Spleen (tissue), 11 donors: Measurements from ENCODE around the gene ATXN7L1. TPM values are rescaled to one million over a fixed set of nuclear protein-coding genes. Genes with fewer than 3 reads are reported as not detected.
A peak's percentile ranks its signal among the peaks of the same experiment; 100 is the strongest.

Experiments used
- DNase-seq: peaks from one replicate; pipeline ENCODE4 v3.0.0-alpha.2; 2020
- H3K27ac ChIP-seq, 8 donors: fragments of 200-600 bp; sonication (generic) in 7 of 8; 1 replicate in 4 of 8; 2 replicates in 4 of 8; pipeline versions ENCODE4 v1.5.0 to v1.8.0; 2016 to 2021; ENCODE audit warnings: inconsistent platforms in 4 of 8, mild to moderate bottlenecking in 4 of 8, moderate library complexity in 1 of 8
- H3K27me3 ChIP-seq, 7 donors: fragments of 200-600 bp; sonication (generic) in 6 of 7; replicated peaks in 1 of 7; 1 replicate in 4 of 7; 2 replicates in 3 of 7; pipeline versions ENCODE4 v1.5.0 to v1.8.0; 2016 to 2021; ENCODE audit warnings: inconsistent platforms in 3 of 7, mild to moderate bottlenecking in 1 of 7
- H3K36me3 ChIP-seq, 6 donors: fragments of 200-600 bp; sonication (generic) in 5 of 6; 1 replicate in 4 of 6; 2 replicates in 2 of 6; pipeline versions ENCODE4 v1.5.0 to v1.8.0; 2016 to 2021; ENCODE audit warnings: inconsistent platforms in 2 of 6
- H3K4me1 ChIP-seq, 6 donors: fragments of 200-600 bp; sonication (generic) in 5 of 6; 1 replicate in 3 of 6; 2 replicates in 3 of 6; pipeline versions ENCODE4 v1.5.0 to v1.8.0; 2016 to 2021; ENCODE audit warnings: inconsistent platforms in 3 of 6
- H3K4me3 ChIP-seq, 8 donors: fragments of 200-600 bp; sonication (generic) in 7 of 8; 1 replicate in 4 of 8; 2 replicates in 4 of 8; pipeline versions ENCODE4 v1.5.0 to v1.8.0; 2016 to 2021; ENCODE audit warnings: inconsistent platforms in 4 of 8, mild to moderate bottlenecking in 4 of 8, moderate library complexity in 2 of 8
- H3K9me3 ChIP-seq, 8 donors: fragments of 200-600 bp; sonication (generic) in 7 of 8; 1 replicate in 4 of 8; 2 replicates in 4 of 8; pipeline versions ENCODE4 v1.5.0 to v1.8.0; 2016 to 2021; ENCODE audit warnings: inconsistent platforms in 4 of 8
- CTCF ChIP-seq, 11 experiments: fragments of 200-600 bp in 7 of 11; fragments of 450-650 bp in 4 of 11; sonication (generic) in 4 of 11; IDR thresholded peaks in 8 of 11; conservative IDR thresholded peaks in 3 of 11; 1 replicate in 7 of 11; 2 replicates in 4 of 11; pipeline versions ENCODE4 v1.4.0 to v1.8.0; 2016 to 2021; ENCODE audit warnings: antibody characterized with exemption in 11 of 11, inconsistent platforms in 4 of 11, mild to moderate bottlenecking in 1 of 11
- POLR2A ChIP-seq, 3 donors: fragments of 450-650 bp; IDR thresholded peaks; one replicate each; pipeline ENCODE4 v1.5.1; 2017; ENCODE audit warnings: antibody characterized with exemption in 3 of 3, mild to moderate bottlenecking in 1 of 3
- POLR2AphosphoS5 ChIP-seq, 3 donors: sonication (generic); formaldehyde crosslinking; IDR thresholded peaks; one replicate each; pipeline ENCODE4 v1.5.1; 2017; ENCODE audit warnings: antibody characterized with exemption in 3 of 3
- WGBS, 5 donors: extraction: QIAGEN DNeasy Blood & Tissue Kit in 3 of 5; methylation state at CpG; one replicate each; pipeline versions ENCODE4 v1.1.5 to v1.1.7; 2013 to 2018; 5-methylcytosine and 5-hydroxymethylcytosine counted together
- intact Hi-C: fragments of 100-400 bp; cut with DNase I; formaldehyde crosslinking; loops from one replicate; pipeline ENCODE4 v1.15.0; 2023; ENCODE audit warnings: low total_unique reads
- polyA plus RNA-seq, 3 donors: library from polyadenylated mRNA; stranded (reverse); fragments of 200-250 nt; gene quantifications; one replicate each; pipeline ENCODE4 v1.2.1, GENCODE V29; 2013
- total RNA-seq, 7 donors: library from RNA; depleted of rRNA in 3 of 7; stranded (reverse); fragments of >200 nt in 3 of 7; fragmentation: NEBNext Ultra II Directional in 4 of 7; extraction: Animal tissue kit (Norgen Biotek cat#: 25700) in 4 of 7; gene quantifications; one replicate each; pipeline versions ENCODE4 v1.1.0 to v1.2.1, GENCODE V29; 2016 to 2021
- donor health status: healthy with polysubstance abuse.
- donor health status: DM: no; HTN: no; CAD: no; lungs with moderate emphysema.
- donor health status: DM: no; HTN: no; CAD: no.
- donor health status: Bipolar disorder and iron deficiency.
- donor health status: healthy.
- donor health status: DM: no; HTN: no; CAD: no.
- donor health status: DM: yes; HTN: yes; CAD: no.

The ATXN7L1 gene
- total and polyA plus RNA-seq, 10 donors = 2.4 to 29.3 (median 18.4) TPM

GRCh38 chr7:105585850-105586500 lies 290.4 kb downstream of the ATXN7L1 start:
- WGBS, 5 donors = 94 to 100% (median 95%) methylated on average over 2 of the region's 2 CpGs
- Histone ChIP-seq H3K27ac (no peak overlapping the region), H3K27me3 (peaks cover 0 to 13% (median 7%) of the 10 kb centered on the region in 7 donors), H3K4me3 (no peak overlapping the region), H3K9me3 (peaks cover 0 to 21% (median 13%) of the 10 kb centered on the region in 8 donors), H3K36me3 (no peaks in the 10 kb centered on the region), H3K4me1 (peaks cover 0 to 26% (median 7%) of the 10 kb centered on the region in 6 donors)
- intact Hi-C loops = no loop called here
- no peak for TF ChIP-seq POLR2A (IDR thresholded peaks at IDR 0.05)
- no peak for TF ChIP-seq CTCF (IDR thresholded peaks at IDR 0.05 in 8 of 11, conservative IDR thresholded peaks at IDR 0.05 in 3 of 11)
- no peak for TF ChIP-seq POLR2AphosphoS5 (IDR thresholded peaks at IDR 0.05)
- DNase-seq = no peak

- Histone ChIP-seq H3K27me3 (peaks cover 0 to 17% (median 8%) of the 10 kb centered on the region in 7 donors), H3K4me3 (no peak overlapping the region), H3K9me3 (peaks cover 0 to 21% (median 13%) of the 10 kb centered on the region in 8 donors), H3K4me1 (peaks cover 0 to 24% (median 7%) of the 10 kb centered on the region in 6 donors), H3K36me3 (no peaks in the 10 kb centered on the region), H3K27ac (no peak overlapping the region)
- TF ChIP-seq POLR2AphosphoS5 (IDR thresholded peaks at IDR 0.05) = no peak
- no peak for TF ChIP-seq CTCF (IDR thresholded peaks at IDR 0.05 in 8 of 11, conservative IDR thresholded peaks at IDR 0.05 in 3 of 11)
- no peak for TF ChIP-seq POLR2A (IDR thresholded peaks at IDR 0.05)
- 75 to 96% (median 94%) methylated on average over 5 of the region's 5 CpGs for WGBS, 5 donors
- intact Hi-C loops = no loop called here
- no peak for DNase-seq
These were observed 292.2 kb downstream of the ATXN7L1 start for GRCh38 chr7:105584165-105584564.

GRCh38 chr7:105583061-105583460 lies 293.3 kb downstream of the ATXN7L1 start:
- no peak overlapping the region for H3K27ac ChIP-seq
- no peak overlapping the region for H3K4me3 ChIP-seq
- peaks cover 0 to 21% (median 13%) of the 10 kb centered on the region in 8 donors for H3K9me3 ChIP-seq
- peaks cover 0 to 14% (median 7%) of the 10 kb centered on the region in 6 donors for H3K4me1 ChIP-seq
- H3K36me3 ChIP-seq = no peaks in the 10 kb centered on the region
- no peak for TF ChIP-seq POLR2AphosphoS5 (IDR thresholded peaks at IDR 0.05)
- TF ChIP-seq CTCF (IDR thresholded peaks at IDR 0.05 in 8 of 11, conservative IDR thresholded peaks at IDR 0.05 in 3 of 11) = no peak
- no peak for TF ChIP-seq POLR2A (IDR thresholded peaks at IDR 0.05)
- WGBS, 5 donors = 84 to 96% (median 91%) methylated on average over 7 to 39 of the region's 39 CpGs
- DNase-seq = no peak
- intact Hi-C loops = no loop called here
- peaks cover 0 to 17% (median 8%) of the 10 kb centered on the region in 7 donors for H3K27me3 ChIP-seq

GRCh38 chr7:105581066-105581811 lies 295.2 kb downstream of the ATXN7L1 start, which contains the start of gene EFCAB10:
TSS of gene EFCAB10 (minus strand) at chr7:105581493. CDS start at chr7:105581463, 30 bp downstream.
- Histone ChIP-seq H3K27me3 (peaks cover 0 to 17% (median 8%) of the 10 kb centered on the region in 7 donors), H3K4me1 (peaks cover 0 to 10% (median 7%) of the 10 kb centered on the region in 6 donors), H3K4me3 (peak within 1 kb of the TSS in 6 of 8 donors; percentile 5 to 61 (median 24)), H3K36me3 (no peaks in the 10 kb centered on the region), H3K27ac (no peak within 1 kb of the TSS), H3K9me3 (peaks cover 0 to 21% (median 13%) of the 10 kb centered on the region in 8 donors)
- WGBS, 5 donors = 14 to 30% (median 17%) methylated on average over 21 to 36 of the region's 36 CpGs
- peak; percentile 86 for DNase-seq
- TF ChIP-seq POLR2AphosphoS5 (IDR thresholded peaks at IDR 0.05) (no peak), POLR2A (IDR thresholded peaks at IDR 0.05) (no peak), CTCF (IDR thresholded peaks at IDR 0.05 in 8 of 11, conservative IDR thresholded peaks at IDR 0.05 in 3 of 11) (no peak)
- intact Hi-C loops = no loop called here
